GM18507 (cell line): ENCODE data around the gene TEAD3.

Experiments
- DNase-seq: peaks from one replicate; pipeline ENCODE4 v3.0.0; 2011; ENCODE audit warnings: low read depth; ENCODE audit not compliant: insufficient read length; ENCODE audit errors: extremely low spot score
- FAIRE-seq: peaks from 2 replicates; lab custom pipeline; 2011; peaks lifted over from hg19 to GRCh38; lab: Jason Lieb, UNC

TEAD3 gene

DNA sequence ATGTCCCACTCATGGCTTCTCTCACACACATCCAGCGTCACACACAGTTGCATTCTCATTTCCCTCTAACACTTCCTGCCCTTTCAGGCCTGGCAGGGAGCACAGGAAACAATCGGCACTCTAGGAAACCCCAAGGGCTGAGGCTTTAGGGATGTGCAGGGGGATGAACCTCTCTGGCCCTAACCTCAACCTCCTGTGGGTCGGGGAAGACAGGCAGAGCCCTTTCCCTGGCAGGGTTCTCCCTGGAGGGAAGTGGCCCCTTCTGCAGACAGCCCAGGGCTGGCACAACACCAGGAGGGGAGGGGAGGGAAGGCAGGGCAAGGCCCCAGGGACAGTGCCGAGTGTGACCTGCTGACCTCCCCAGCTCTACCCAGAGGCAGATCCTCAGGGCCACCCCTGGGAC, 2.7 kb downstream of the TEAD3 start:
- FAIRE-seq, result no peak
- no peak for DNase-seq

DNA sequence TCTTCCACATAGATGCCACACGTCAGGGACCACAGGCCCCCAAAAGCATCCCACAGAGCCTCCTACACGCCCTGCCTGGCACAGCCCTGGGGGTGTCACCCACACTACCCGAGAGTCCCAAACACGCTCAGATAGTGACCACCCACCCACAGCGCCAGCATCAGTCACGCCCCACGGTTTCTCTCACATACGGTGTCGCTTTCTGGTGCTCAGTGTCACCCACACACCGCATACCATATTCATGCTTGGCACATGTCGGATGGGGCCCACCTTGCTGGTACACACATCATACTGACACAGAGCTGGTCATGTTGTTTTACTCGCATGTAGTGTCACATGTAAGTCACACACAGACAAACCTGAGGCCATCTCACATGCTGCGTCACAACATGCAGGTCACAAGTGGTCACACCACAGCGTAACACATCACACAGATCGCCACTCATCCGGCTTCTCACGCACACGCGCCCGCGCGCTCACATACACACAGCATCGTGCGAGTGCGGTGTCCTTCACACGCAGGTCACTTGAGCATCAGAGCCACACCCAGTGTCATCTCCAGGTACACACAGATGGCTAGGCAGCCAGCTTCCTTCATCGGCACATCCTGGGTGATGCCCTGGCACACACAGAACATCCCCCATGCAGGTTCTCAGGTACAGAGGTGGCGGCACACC, 3.4 kb downstream of the TEAD3 start:
- FAIRE-seq (no peak), DNase-seq (no peak)

DNA sequence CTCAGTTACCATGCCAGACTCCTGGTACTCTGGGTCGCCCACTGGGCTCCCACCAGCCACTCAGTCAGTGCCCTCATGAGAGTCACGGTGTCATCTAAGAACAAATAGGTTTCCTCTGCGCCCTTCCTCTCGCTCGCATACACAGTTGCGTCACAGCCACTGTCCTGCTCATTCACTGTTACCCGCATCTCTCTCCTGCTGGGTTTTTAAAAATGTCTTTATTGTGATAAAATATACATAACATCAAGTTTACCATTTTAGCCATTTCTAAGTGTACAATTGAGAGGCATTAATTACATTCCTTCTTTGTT, 4.0 kb downstream of the TEAD3 start:
- DNase-seq, result no peak
- no peak for FAIRE-seq

DNA sequence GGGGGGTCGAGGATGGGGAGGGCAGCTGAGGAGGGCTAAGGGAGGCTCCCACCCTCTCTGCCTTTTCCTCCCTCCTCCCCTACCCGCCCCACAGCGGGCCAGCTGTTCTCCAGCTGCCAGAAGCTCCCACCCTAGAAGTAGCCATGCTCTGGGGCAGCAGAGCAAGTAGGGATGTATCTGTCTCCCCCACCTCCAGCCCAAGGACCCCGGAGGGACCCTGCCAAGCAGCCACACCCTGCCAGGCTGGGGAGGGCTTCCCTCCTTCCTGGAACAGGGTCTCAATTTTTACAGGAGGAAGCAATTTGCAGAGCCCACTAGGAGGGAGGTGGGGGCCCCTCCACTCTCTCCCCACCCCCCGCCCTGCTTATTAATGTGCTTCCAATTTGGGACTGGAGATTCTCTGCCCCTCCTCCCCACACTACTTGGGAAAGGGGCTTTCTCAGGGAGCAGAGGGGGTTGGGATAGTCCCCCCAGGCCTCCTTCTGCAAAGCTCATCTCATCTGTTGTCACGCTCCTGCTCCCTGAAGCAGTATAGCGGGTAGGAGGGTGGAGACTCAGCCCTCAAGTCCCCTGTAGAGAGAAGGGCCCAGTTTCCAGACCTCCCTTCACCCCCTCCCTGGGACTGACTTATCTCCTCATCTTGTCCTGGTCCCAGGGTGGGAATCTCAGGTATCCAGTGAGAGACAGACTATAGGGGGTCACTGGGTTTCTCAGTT, 4.5 kb downstream of the TEAD3 start:
- no peak for FAIRE-seq
- DNase-seq, result no peak

DNA sequence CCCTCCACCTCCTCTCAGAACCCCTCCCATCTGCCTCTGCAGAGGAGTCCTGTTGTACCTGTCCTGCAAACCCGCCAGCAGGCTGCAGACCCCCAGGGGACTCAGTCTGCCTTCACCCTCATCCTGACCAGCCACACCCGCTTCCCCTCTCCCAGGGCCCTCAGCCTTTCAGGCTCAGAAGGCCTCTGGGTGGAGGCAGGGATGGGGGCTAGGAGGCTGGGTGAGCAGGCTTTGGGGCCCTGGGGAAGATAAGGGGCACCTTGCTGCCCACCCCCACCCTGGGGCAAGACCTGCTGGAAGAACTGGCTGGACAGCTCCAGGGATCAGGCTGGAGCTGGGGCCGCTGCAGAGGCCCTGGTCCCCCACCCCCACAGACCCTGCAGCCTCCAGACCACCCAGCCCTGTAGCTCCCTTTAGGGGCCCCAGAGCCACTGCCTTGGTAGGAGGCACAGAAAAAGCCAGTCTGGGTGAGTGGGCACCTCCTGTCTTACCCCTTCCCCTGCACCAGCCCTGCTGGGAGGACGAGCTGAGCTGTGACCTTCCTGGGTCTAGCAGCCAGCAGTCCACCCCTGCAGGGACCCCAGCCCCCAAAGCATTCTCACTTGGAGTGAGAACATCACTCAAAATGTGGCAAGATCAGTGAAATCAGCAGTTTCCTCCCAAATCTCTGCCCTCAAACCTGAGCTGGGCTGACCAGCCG, 5.2 kb downstream of the TEAD3 start:
- DNase-seq, result no peak
- no peak for FAIRE-seq

DNA sequence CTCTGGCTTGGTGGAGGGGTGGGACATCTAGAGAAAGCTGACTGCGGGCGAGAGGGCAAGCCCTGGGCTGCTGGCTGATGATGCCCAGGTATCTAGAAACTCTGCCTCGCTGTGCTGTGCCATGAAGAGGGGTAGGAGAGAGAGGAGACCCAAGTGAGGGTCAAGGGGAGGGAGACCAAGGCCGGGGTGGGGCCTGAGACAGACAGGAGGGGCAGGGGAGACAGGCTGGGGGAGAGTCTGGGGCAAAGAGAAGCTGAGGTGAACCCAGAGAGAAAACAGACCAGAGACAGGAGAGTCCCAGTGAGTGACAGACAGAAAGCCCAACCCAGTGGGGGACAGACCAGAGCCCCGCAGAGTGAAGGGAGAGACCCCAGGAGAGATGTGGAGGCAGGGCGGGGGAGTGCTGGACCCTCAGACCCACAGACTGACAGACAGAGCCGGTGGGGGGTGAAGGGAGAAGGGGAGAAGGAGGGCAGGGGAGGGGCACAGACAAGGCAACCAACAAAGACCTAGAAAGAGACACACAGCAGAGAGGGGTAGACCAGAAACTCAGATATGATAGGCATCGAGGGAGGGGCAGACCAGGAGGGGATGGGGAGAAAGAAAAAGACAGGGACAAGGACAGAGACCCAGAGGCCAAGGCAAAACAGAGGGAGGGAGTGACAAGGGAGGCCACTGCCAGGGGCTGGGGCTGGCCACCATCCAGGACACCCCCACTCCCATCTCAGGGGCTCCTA, 5.9 kb downstream of the TEAD3 start:
- no peak for DNase-seq
- FAIRE-seq, result no peak

DNA sequence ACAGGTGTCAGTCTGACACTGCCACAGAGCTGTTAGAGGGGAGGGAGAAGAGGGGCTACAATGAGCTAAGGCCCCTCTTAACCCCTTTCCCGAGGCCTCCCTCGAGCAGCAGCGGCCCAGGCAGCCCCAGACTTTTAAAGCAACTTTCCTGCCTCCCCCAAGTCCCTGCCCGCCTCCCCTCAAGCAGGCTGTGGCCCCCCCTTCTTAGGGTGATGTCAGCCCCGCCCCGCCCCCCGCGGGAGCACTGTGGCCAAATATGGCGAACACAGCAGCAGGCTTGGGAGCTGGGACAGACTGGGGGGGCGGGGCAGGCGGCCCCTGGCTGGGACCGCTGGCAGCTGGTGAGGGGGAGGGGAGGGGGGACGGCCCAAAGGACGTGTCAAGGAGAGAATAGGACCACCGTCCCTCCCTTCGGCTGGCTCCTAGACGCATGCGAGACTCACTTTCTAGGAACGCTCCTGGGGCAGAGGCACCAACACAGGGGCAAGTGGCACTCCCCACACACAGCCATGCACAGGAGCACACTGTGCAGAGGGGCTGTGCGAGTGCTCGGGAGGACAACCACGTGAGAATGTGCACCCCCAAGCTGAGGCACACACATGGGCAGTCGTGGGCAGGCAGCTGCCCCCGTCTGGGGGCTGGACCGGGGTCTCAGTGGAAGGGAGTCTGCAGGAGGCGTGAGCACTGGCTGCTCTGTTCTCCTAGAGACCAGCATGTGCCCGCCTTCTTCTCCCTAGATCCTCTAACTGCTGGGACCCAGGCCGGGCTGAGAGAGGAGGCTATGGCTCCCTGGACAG, 6.7 kb downstream of the TEAD3 start:
- no peak for DNase-seq
- no peak for FAIRE-seq

DNA sequence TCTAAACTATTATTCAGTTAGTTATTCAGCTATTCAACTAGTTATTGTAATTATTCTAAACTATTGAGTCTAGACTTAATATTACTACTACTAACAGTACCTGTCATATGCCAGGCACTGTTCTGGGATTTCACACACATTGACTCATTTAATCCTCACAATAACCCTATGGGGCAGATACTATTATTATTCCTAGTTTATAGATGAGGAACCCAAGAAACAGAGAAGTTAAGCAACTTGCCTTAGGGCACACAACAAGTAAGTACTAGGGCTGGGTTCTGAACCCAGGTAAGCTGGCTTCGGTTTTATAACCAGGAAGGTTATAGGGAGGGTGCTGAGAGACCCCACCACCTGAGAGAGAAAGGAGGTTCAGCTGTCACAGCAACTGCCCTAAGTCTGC, 7.8 kb downstream of the TEAD3 start:
- DNase-seq, result no peak
- FAIRE-seq, result no peak

DNA sequence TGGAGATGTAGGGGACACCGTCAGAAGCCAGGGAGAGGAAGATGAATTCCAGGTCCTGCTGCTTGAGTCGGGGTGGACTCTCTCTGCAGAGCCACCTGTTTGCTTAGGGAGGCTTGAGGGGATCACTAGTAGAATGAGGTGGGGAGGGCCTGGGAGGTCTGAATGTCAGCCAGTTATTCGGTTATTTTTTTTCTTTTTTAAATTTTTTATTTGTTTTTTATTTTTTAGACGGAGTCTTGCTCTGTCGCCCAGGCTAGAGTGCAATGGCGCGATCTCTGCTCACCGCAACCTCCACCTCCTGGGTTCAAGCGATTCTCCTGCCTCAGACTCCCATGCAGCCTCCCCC, 8.4 kb downstream of the TEAD3 start:
- FAIRE-seq (no peak), DNase-seq (no peak)

DNA sequence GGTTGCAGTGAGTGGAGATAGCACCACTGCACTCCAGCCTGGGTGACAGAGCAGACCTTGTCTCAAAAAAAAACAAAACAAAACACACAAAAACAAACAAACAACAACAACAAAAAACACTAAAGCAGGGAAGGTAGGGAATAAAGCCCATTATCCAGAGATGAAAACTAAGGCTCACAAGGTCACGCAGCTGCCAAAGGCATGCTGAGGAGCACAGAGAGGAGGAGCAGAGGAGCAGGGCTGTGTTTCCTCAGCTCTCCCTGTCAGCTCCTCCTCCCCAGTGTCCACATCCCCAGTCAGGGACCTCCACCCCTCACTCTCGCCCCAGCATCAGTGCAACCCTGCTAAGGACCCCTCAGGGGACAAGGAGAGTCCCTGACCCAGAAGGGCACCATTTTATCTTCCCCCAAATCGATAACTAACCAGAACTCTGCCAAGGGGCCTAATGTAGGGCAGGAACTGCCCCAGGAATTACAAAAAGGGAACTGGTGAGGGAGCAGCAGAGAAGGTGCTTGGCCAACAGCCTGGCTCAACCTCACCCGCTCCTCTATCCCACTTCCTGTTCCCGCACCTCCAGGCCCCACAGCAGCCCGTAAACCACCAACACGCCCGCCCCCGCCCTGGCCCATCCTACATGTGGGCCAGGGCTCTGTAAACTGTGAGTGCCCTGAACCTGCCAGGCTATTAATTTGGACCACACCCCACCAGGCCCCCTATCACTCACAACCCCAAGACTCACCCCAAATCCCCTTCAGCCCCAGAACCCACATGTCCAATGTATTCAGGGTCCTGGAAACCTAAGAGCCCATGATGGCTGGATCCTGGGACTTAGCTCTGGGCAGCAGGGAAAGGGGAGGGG, 9.0 kb downstream of the TEAD3 start:
- no peak for DNase-seq
- FAIRE-seq, result no peak

DNA sequence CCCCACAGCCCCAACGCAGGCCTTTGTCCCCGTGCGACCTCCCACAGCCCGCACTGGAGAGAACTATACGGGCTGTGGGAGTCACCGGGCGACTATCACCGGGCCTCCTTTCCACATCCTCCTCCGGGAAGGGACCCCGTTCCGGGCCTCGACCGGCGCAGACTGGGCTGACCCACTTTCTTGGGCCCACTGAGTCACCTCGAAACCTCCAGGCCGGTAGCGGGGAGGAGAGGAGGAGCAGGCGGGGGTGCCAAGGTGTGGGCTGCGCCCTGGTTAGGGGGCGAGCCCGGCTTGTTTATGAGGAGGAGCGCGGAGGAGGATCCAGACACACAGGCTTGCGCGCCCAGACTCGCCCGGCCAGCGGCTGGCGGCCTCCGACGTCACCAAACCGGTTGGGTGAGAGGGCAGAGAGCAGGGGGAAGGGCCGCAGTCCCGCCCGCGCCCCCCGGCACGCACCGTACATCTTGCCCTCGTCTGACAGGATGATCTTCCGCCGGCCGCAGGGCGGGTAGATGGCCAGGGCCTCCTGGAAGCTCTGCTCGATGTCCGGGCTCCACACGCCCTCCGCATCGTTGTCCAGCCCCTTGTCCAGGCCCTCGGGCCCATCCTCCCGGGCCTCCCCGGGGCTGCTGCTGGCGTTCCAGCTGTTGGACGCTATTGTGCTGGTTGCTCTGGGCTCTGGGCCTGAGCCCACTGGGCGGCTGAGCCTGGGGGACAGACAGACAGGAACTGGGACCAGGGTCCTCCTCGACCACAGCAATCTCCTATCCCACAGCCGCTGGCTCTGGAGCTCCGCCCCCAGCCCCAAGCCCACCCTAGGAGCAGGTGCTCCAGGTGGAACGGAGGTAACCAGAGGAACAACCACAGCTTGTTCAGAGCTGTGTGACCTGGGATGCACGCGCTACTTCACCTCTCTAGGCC, 10.6 kb downstream of the TEAD3 start:
- DNase-seq (no peak), FAIRE-seq (no peak)

DNA sequence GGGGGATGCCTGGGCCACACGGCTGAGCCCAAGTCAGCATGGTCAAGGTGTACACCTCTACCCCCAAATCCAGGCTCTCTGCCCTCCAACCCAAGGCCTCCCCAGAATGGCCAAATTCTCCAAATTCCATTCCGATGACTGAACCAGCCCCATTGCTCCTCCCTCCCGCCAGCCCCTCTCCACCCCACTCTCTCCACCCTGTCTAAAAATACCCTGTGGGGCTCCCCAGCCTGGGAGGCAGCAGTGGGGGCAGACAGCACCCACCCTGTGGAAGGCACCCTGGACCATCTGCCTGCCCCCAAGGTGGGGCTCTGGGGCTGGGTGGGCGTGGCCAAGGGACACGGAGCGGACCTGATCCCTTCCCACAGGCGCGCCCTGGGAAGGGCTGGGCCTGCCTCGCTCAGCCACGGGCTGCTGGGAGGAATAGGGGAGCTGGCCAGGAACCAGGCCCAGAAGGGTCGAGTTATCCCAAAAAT, 11.4 kb downstream of the TEAD3 start:
- no peak for FAIRE-seq
- DNase-seq, result no peak

DNA sequence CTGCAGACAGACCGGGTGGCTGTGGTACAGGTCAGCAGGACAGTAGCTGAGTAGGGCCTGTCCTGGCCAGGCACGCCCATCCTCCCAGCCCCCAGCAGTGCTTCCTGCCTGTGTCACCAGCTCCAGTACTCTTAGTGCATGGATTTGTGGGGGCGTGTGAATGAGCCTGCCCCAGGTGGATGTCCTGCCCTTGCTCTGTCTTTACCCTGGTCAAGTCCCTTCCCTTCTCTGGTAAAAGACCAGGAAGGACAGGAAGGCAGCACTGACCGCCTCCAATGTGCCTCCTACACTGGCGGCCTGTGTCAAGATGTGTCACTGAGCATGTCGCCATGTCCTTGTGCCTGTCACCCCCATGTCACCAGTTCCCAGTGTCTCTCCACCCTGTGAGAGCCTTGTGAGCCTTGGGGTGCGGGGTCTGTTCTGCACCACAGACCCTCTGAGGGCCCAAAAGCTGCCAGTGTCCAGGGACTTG, 11.9 kb downstream of the TEAD3 start:
- DNase-seq (no peak), FAIRE-seq (no peak)

DNA sequence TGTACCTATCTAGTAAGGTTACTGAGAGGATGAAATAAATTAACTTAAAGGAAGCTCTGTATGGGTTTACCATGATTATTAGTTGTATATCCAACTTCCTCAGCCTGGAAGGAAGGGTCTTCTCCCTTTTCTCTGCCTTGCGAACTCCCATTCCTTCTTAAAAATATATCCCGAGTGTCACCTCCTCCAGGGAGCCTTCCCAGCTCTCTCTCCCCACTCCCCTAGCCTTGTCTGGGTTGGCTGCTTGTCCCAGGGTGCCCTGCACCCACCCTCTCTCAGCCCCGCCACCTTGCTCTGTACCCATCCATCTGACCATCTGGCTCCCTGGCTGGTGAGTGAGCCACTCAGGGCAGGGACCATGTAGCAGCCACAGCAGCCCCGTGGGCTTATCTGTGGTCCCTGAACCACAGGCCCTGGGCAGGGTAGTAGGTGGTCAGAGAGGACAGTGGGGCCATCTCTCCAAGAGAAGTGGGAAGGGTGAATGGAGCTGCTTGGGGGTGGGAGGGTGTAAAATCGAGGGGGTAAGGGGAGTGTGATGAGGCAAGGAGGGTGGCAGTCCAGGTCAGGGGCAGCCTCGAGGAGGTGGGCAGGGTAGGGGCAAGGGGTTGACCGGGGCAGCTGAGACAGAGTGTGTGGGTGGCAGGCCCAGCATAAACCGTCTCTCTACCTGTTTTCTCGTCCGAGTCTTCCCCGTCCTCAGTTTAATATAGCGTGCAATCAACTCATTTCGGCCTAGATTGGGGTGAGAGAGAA, 12.8 kb downstream of the TEAD3 start:
- FAIRE-seq, result no peak
- no peak for DNase-seq

DNA sequence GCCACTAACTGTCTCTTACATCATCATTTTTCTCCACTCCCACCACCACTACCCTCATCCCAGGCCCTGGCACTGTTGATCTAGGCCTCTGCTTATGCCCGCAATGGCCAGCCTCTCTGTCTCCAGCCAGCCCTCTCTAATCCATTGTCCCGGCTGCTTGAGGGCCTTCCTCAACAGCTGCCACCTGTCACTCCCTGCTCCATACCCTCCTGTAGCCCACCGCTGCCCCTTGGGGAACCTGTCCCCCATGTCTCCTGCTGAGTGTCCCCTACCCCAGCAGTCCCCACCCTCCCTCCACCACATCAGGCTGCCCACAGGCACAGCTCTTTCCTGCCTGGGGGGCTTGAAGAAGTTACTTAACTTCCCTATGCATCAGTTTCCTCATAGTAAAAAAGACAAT, 13.4 kb downstream of the TEAD3 start:
- FAIRE-seq, result no peak
- no peak for DNase-seq

DNA sequence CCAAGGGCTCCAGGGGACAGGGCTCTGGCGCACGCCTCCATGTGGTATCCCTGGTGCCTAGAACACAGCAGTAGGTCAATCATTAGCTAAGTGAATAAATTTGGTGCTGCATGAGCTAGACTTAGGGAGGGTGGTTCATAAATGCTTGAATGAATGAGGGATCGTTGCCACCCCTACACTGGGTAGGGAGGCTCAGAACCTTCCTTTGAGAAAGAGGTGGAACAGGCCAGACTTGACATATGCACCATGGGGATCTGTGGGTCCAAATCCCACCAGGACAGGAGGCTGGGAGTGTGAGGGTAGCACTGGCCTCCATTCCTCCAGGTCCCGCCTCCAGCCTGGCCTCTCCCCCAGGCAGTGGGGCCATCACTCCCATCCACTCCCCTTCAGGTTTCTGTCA, 13.8 kb downstream of the TEAD3 start:
- no peak for FAIRE-seq
- DNase-seq, result no peak

DNA sequence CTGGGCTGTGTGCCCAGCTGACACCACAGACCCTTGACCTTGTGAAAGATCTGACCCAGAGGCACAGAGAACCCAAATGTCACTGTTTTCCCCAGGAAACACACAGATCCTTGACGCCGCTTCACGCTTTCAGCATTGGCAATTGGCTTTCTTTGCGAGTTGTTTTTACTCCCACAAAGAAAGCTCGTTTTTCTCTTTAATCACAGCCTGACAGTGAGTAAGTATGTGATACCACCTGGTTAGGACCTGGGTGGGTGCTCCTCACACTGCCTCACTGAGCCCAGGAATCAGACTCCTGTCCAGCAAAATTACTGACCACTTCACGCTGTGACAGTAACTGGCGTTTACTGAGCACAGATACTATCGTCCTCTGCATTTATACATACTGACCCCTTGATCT, 15.7 kb downstream of the TEAD3 start:
- FAIRE-seq (no peak), DNase-seq (no peak)
